PC-9 (cell line): ENCODE data around the gene CTNNAL1. TPM values are rescaled to one million over a fixed set of nuclear protein-coding genes. Genes with fewer than 3 reads are reported as not detected.

ENCODE experiments used
- BruUV-seq: library from RNA; stranded (reverse); fragments of 400-500 nt; replicated peaks from 2 replicates; lab custom pipeline; 2021; lab: Mats Ljungman, UMichigan
- CTCF ChIA-PET: fragments of 300-600 bp; sonication (Branson Sonifier 250); formaldehyde crosslinking; loops from one replicate; lab custom pipeline; 2022; ENCODE audit warnings: antibody characterized with exemption; lab: Charles Lee
- POLR2A ChIA-PET: fragments of 300-600 bp; sonication (Branson Sonifier 250); formaldehyde crosslinking; loops from one replicate; lab custom pipeline; 2022; ENCODE audit warnings: antibody characterized with exemption; ENCODE audit not compliant: unreplicated experiment; lab: Charles Lee
- DNase-seq, 2 experiments: peaks; one replicate each; pipeline versions ENCODE4 v3.0.0 to v3.0.0-alpha.2; 2015 to 2022; ENCODE audit warnings: mixed read lengths in 1 of 2
- H2AFZ ChIP-seq: fragments of 200-600 bp; sonication (generic); 2 replicates; pipeline ENCODE4 v1.8.1; 2017; ENCODE audit warnings: antibody characterized with exemption
- H3F3A ChIP-seq: fragments of 200-600 bp; sonication (generic); 2 replicates; pipeline ENCODE4 v1.8.1; 2017; ENCODE audit warnings: antibody characterized with exemption, mild to moderate bottlenecking, low read depth; ENCODE audit not compliant: insufficient read depth
- H3K27ac ChIP-seq: fragments of 200-600 bp; sonication (generic); 2 replicates; pipeline ENCODE4 v1.6.1; 2016; ENCODE audit warnings: mixed run types
- H3K27me3 ChIP-seq: fragments of 200-600 bp; sonication (generic); 2 replicates; pipeline ENCODE4 v1.6.1; 2016; ENCODE audit warnings: low read depth, mixed run types; ENCODE audit not compliant: insufficient read depth
- H3K36me3 ChIP-seq: fragments of 200-600 bp; sonication (generic); 2 replicates; pipeline ENCODE4 v1.6.1; 2016; ENCODE audit warnings: low read depth, mixed run types
- H3K4me1 ChIP-seq: fragments of 200-600 bp; sonication (generic); replicated peaks from 2 replicates; pipeline ENCODE4 v1.6.1; 2016; ENCODE audit warnings: mixed run types; ENCODE audit not compliant: insufficient read depth
- H3K4me2 ChIP-seq: fragments of 200-600 bp; sonication (generic); 2 replicates; pipeline ENCODE4 v1.6.1; 2017; ENCODE audit warnings: mixed run types
- H3K4me3 ChIP-seq: fragments of 200-600 bp; sonication (generic); 2 replicates; pipeline ENCODE4 v1.6.1; 2016; ENCODE audit warnings: mixed run types
- H3K79me2 ChIP-seq: fragments of 200-600 bp; sonication (generic); 2 replicates; pipeline ENCODE4 v1.6.1; 2017; ENCODE audit warnings: low read depth, mixed run types
- H3K9me2 ChIP-seq: fragments of 200-600 bp; sonication (generic); 2 replicates; pipeline ENCODE4 v1.8.1; 2017; ENCODE audit warnings: mild to moderate bottlenecking; ENCODE audit not compliant: insufficient read depth
- H3K9me3 ChIP-seq: fragments of 200-600 bp; sonication (generic); 2 replicates; pipeline ENCODE4 v1.8.1; 2016; ENCODE audit warnings: low read depth; ENCODE audit not compliant: insufficient read depth
- H4K20me1 ChIP-seq: fragments of 200-600 bp; sonication (generic); 2 replicates; pipeline ENCODE4 v1.8.1; 2017; ENCODE audit not compliant: insufficient read depth
- EZH2 ChIP-seq: fragments of 200-600 bp; sonication (generic); IDR thresholded peaks from 2 replicates; pipeline ENCODE4 v1.8.0; 2017; ENCODE audit warnings: antibody characterized with exemption, low read depth
- intact Hi-C: fragments of 100-400 bp; cut with micrococcal nuclease; formaldehyde crosslinking; loops from one replicate; pipeline ENCODE4 v1.10.0; 2022; ENCODE audit not compliant: unreplicated experiment
- total RNA-seq: library from RNA; stranded (reverse); gene quantifications from 2 replicates; pipeline ENCODE4 v1.2.3, GENCODE V29; 2021
- TF ChIP-seq, protein P1 (sequence below): fragments of 200-600 bp; sonication (generic); conservative IDR thresholded peaks from 2 replicates; pipeline ENCODE4 v1.6.1; 2017; ENCODE audit warnings: mixed run types, antibody characterized with exemption, mild to moderate bottlenecking, moderate library complexity

The CTNNAL1 gene
- total RNA-seq, 1 experiment from 2014 or later, result 71.3 TPM

- TF ChIP-seq, protein P1, sequence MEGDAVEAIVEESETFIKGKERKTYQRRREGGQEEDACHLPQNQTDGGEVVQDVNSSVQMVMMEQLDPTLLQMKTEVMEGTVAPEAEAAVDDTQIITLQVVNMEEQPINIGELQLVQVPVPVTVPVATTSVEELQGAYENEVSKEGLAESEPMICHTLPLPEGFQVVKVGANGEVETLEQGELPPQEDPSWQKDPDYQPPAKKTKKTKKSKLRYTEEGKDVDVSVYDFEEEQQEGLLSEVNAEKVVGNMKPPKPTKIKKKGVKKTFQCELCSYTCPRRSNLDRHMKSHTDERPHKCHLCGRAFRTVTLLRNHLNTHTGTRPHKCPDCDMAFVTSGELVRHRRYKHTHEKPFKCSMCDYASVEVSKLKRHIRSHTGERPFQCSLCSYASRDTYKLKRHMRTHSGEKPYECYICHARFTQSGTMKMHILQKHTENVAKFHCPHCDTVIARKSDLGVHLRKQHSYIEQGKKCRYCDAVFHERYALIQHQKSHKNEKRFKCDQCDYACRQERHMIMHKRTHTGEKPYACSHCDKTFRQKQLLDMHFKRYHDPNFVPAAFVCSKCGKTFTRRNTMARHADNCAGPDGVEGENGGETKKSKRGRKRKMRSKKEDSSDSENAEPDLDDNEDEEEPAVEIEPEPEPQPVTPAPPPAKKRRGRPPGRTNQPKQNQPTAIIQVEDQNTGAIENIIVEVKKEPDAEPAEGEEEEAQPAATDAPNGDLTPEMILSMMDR, result no peak
- TF ChIP-seq EZH2, result no peak
- DNase-seq, result no peak
- CTCF ChIA-PET, result no interaction called here
- H3K36me3 ChIP-seq, result peaks cover 28% of the 10 kb centered on the region
- peaks cover 36% of the 10 kb centered on the region for H3F3A ChIP-seq
- intact Hi-C loops, result no loop called here
- no peaks in the 10 kb centered on the region for H3K27me3 ChIP-seq
- no peak overlapping the region for H3K4me3 ChIP-seq
- H3K4me2 ChIP-seq, result no peak overlapping the region; the same call in 1 of the 2 replicates
- POLR2A ChIA-PET, result no interaction called here
- no peaks in the 10 kb centered on the region for H4K20me1 ChIP-seq
- H3K4me1 ChIP-seq, result peaks cover 49% of the 10 kb centered on the region
- H2AFZ ChIP-seq, result no peak overlapping the region
- H3K9me3 ChIP-seq, result no peaks in the 10 kb centered on the region
- peaks cover 42% of the 10 kb centered on the region for H3K79me2 ChIP-seq
- no TSS peak for BruUV-seq
- no peaks in the 10 kb centered on the region for H3K9me2 ChIP-seq
- no peak overlapping the region for H3K27ac ChIP-seq
These were observed 13.0 kb upstream of the CTNNAL1 start for GRCh38 chr9:109026306-109026705.

GRCh38 chr9:109022873-109023272, 9.6 kb upstream of the CTNNAL1 start:
- H3K27me3 ChIP-seq, result no peaks in the 10 kb centered on the region
- POLR2A ChIA-PET, result interaction anchor here (0.6 kb wide), 1 partner anchor 1027 kb away, joined by 3 read pairs; no protein-coding TSS in a partner anchor

GRCh38 chr9:109020581-109021511, 7.5 kb upstream of the CTNNAL1 start:
- BruUV-seq, result no TSS peak
- Histone ChIP-seq H3K27me3 (no peaks in the 10 kb centered on the region), H3K9me3 (no peaks in the 10 kb centered on the region), H3F3A (peaks cover 64% of the 10 kb centered on the region), H3K4me1 (peaks cover 67% of the 10 kb centered on the region), H3K4me2 (no peak overlapping the region), H3K27ac (no peak overlapping the region), H4K20me1 (no peaks in the 10 kb centered on the region), H3K36me3 (peaks cover 29% of the 10 kb centered on the region), H2AFZ (no peak overlapping the region), H3K9me2 (no peaks in the 10 kb centered on the region), H3K4me3 (no peak overlapping the region), H3K79me2 (peaks cover 24% of the 10 kb centered on the region; the same call in 1 of the 2 replicates)
- TF ChIP-seq, protein P1, result no peak
- TF ChIP-seq EZH2, result no peak
- CTCF ChIA-PET, result interaction anchor here (0.6 kb wide), 1 partner anchor 449 kb away, joined by 3 read pairs; no protein-coding TSS in a partner anchor
- intact Hi-C loops, result no loop called here
- POLR2A ChIA-PET, result no interaction called here
- no peak for DNase-seq

More at GRCh38 chr9:109022873-109023272, 9.6 kb upstream of the CTNNAL1 start:
- TF ChIP-seq, protein P1, result no peak
- no peak for TF ChIP-seq EZH2
- peak in 1 of 2 experiments; percentile 98 for DNase-seq
- Histone ChIP-seq H3K4me1 (peaks cover 54% of the 10 kb centered on the region), H3K36me3 (peaks cover 23% of the 10 kb centered on the region), H3K4me2 (peak overlapping the region; percentile 16), H4K20me1 (no peaks in the 10 kb centered on the region), H2AFZ (no peak overlapping the region), H3K9me3 (no peaks in the 10 kb centered on the region), H3F3A (peaks cover 48% of the 10 kb centered on the region), H3K9me2 (no peaks in the 10 kb centered on the region), H3K27ac (peak overlapping the region; percentile 43), H3K79me2 (peaks cover 27% of the 10 kb centered on the region), H3K4me3 (no peak overlapping the region)
- intact Hi-C loops, result no loop called here
- no TSS peak for BruUV-seq
- CTCF ChIA-PET, result interaction anchor here (0.7 kb wide), 1 partner anchor 26 kb away, joined by 3 read pairs; no protein-coding TSS in a partner anchor
